RWPE1 (cell line): ENCODE data around the gene MGA.

Experiments
- CTCF ChIA-PET: fragments of 350-600 bp; sonication (Branson Sonifier 250); formaldehyde crosslinking; extraction: SDS; loops from one replicate; lab custom pipeline; 2021; lab: Yijun Ruan, JAX
- POLR2A ChIA-PET: fragments of 400-600 bp; formaldehyde crosslinking; extraction: SDS; loops from one replicate; lab custom pipeline; 2020; ENCODE audit warnings: antibody characterized with exemption; ENCODE audit not compliant: low non-redundant PET; lab: Yijun Ruan, JAX
- DNase-seq: peaks from one replicate; pipeline ENCODE4 v3.0.0; 2012; ENCODE audit warnings: low spot score
- H3K27ac ChIP-seq: fragments of 450-650 bp; 2 replicates; pipeline ENCODE4 v1.5.1; 2017
- CTCF ChIP-seq: fragments of 450-650 bp; conservative IDR thresholded peaks from 2 replicates; pipeline ENCODE4 v1.5.1; 2017; ENCODE audit warnings: low read depth, mild to moderate bottlenecking

MGA gene

GRCh38 chr15:41782371-41783282 is 122.4 kb downstream of the MGA start:
- TF ChIP-seq CTCF = no peak
- no peak overlapping the region for H3K27ac ChIP-seq
- ChIA-PET POLR2A (no interaction called here), CTCF (no interaction called here)
- no peak for DNase-seq

- no peak for DNase-seq
- ChIA-PET POLR2A (interaction anchor here (1.2 kb wide), 1 partner anchor 9 kb away, joined by 3 read pairs; the partner anchor contains the start of gene MAPKBP1), CTCF (no interaction called here)
- TF ChIP-seq CTCF = no peak
- peak overlapping the region; percentile 14 for H3K27ac ChIP-seq
Measured at GRCh38 chr15:41783296-41783695, 123.1 kb downstream of the MGA start.

- POLR2A ChIA-PET = no interaction called here
- CTCF ChIA-PET = interaction anchor here (0.6 to 0.9 kb wide), 2 partner anchors 9 to 98 kb away, joined by 3 read pairs; no protein-coding TSS in a partner anchor
- DNase-seq = no peak
- TF ChIP-seq CTCF = no peak
- H3K27ac ChIP-seq = no peak overlapping the region
Measured at GRCh38 chr15:41788262-41788661, 128.1 kb downstream of the MGA start.

GRCh38 chr15:41789236-41789635 is 129.0 kb downstream of the MGA start:
- no peak for DNase-seq
- ChIA-PET POLR2A (no interaction called here), CTCF (interaction anchor here (0.8 kb wide), 1 partner anchor 12 kb away, joined by 3 read pairs; no protein-coding TSS in a partner anchor)
- TF ChIP-seq CTCF = no peak
- H3K27ac ChIP-seq = no peak overlapping the region

- no peak for DNase-seq
- CTCF ChIA-PET = interaction anchor here (0.8 kb wide), 1 partner anchor 12 kb away, joined by 3 read pairs; no protein-coding TSS in a partner anchor
- H3K27ac ChIP-seq = no peak overlapping the region
- no peak for TF ChIP-seq CTCF
- POLR2A ChIA-PET = no interaction called here
Measured at GRCh38 chr15:41789662-41790061, 129.5 kb downstream of the MGA start.

- ChIA-PET POLR2A (no interaction called here), CTCF (interaction anchor here (0.6 kb wide), 1 partner anchor 24 kb away, joined by 4 read pairs; no protein-coding TSS in a partner anchor)
- no peak for DNase-seq
- TF ChIP-seq CTCF = no peak
- H3K27ac ChIP-seq = peak overlapping the region; percentile 86
Measured at GRCh38 chr15:41790169-41790568, 130.0 kb downstream of the MGA start.
